Stimulated activated memory B cell treated with anti-CD40 and anti-IgM and Interleukin-4, amounts not matched to agents 10 μg/mL and 1 μg/mL and 100 μg/mL, for 72 hours (primary cell): Measurements from ENCODE around the gene C6orf62.
"Not testable (repeated sequence)": the region's sequence is repeated elsewhere in the genome, so short reads cannot be mapped to it uniquely, and the experiment has no call there.

Experiments used
- ATAC-seq: fragments of 150-1000 bp; cut with Tn5 transposase; 2 replicates; pipeline ENCODE4 v1.10.0; 2021
- H3K27ac Mint-ChIP-seq: one replicate; pipeline ENCODE4 v1.8.0; 2022; ENCODE audit warnings: mild to moderate bottlenecking, mixed read lengths
- H3K27me3 Mint-ChIP-seq: one replicate; pipeline ENCODE4 v1.8.0; 2022; ENCODE audit warnings: mixed read lengths
- H3K36me3 Mint-ChIP-seq: one replicate; pipeline ENCODE4 v1.8.0; 2022; ENCODE audit warnings: mixed read lengths
- H3K4me1 Mint-ChIP-seq: one replicate; pipeline ENCODE4 v1.8.0; 2022; ENCODE audit warnings: mixed read lengths
- H3K4me3 Mint-ChIP-seq: one replicate; pipeline ENCODE4 v1.8.0; 2022; ENCODE audit warnings: mild to moderate bottlenecking, moderate library complexity, mixed read lengths
- H3K9me3 Mint-ChIP-seq: one replicate; pipeline ENCODE4 v1.8.0; 2022; ENCODE audit warnings: mixed read lengths

The C6orf62 gene

DNA sequence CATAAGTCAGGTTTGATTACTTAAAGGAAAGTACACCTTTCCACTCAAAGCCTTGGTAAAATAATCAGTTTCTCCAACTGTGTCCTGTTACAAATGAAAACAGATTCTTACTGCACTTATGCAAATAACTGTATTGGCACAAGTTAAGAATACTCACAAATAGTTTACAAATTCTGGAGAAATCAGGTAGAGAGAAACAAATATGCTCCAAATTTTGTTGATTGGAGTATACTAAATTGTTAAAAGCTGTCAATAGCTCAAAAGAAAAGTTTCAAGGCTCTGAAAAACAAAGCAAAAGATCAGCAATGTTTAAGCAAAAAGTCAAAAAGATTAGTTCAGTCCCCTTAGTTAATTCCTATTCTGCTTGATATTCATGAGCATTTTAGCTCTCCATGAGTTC is 48.5 kb downstream of the C6orf62 start:
- H3K36me3 Mint-ChIP-seq: peaks cover 27% of the 10 kb centered on the region
- H3K9me3 Mint-ChIP-seq, H3K27ac Mint-ChIP-seq, H3K27me3 Mint-ChIP-seq, H3K4me3 Mint-ChIP-seq, ATAC-seq: not testable (repeated sequence)
- H3K4me1 Mint-ChIP-seq: peaks cover 26% of the 10 kb centered on the region

GRCh38 chr6:24668997-24669361 is 50.0 kb downstream of the C6orf62 start:
- no peaks in the 10 kb centered on the region for H3K9me3 Mint-ChIP-seq
- no peak for ATAC-seq
- no peak overlapping the region for H3K4me3 Mint-ChIP-seq
- H3K27me3 Mint-ChIP-seq: no peaks in the 10 kb centered on the region
- H3K27ac Mint-ChIP-seq: no peak overlapping the region
- H3K36me3 Mint-ChIP-seq: peaks cover 30% of the 10 kb centered on the region
- H3K4me1 Mint-ChIP-seq: peaks cover 39% of the 10 kb centered on the region

- peaks cover 45% of the 10 kb centered on the region for H3K4me1 Mint-ChIP-seq
- peak overlapping the region; percentile 92 for H3K4me3 Mint-ChIP-seq
- ATAC-seq, H3K9me3 Mint-ChIP-seq, H3K27ac Mint-ChIP-seq, H3K27me3 Mint-ChIP-seq: not testable (repeated sequence)
- peaks cover 31% of the 10 kb centered on the region for H3K36me3 Mint-ChIP-seq
Measured at GRCh38 chr6:24668066-24668996, 50.6 kb downstream of the C6orf62 start.

DNA sequence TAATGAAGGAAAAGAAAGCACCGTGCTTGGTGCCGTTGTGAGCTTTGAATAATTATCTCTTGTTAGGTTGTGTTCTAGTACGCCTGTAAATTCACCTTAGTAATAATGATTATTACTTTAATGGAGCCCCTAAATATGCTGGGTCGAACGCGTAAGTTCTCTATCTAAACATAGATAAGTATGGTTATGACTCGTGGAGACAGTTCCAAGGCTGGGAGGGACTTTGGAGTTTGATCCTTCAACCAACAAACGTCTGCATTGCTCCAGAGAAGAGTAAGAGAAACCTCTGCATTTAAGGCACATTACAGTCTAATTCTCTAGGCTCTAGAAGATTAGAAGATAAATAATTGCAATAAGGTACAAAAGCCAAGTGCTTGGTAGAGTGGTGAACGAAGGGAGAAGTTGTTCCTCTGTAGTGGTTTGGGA is 51.6 kb downstream of the C6orf62 start:
- Mint-ChIP-seq H3K27ac (peak overlapping the region; percentile 98), H3K36me3 (peaks cover 41% of the 10 kb centered on the region), H3K9me3 (no peaks in the 10 kb centered on the region), H3K27me3 (no peaks in the 10 kb centered on the region), H3K4me3 (peak overlapping the region; percentile 92), H3K4me1 (peaks cover 45% of the 10 kb centered on the region)
- no peak for ATAC-seq

DNA sequence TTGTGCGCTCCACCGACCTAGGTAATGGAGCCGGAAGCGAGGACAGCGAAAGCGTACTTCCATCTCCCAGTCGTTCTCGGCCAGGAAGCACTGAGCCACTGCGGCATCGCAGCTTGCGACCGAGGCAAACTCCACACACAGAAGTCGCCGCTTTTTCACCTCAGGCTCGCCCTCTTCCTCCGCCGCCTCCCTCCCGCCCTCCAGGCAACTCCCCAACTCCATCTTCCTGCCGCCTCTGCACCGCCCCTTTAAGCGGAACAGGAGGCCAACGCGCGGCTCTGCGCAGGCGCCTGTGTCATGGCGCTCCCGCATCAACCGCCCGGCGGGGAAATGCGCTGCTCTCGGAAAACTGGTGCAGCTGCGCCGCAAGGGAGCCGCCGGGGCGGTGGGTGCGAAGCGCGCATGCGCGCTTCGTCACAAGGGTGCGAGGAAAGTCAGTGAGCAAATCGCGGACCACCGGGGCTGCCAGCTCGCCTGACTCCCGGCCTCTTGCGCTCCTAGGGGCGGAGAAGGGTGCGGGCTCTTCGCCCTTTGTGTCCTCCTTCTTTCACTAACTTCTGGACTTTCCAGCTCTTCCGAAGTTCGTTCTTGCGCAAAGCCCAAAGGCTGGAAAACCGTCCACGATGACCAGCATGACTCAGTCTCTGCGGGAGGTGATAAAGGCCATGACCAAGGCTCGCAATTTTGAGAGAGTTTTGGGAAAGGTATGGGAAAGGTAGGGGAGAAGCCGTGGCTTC is 52.1 kb downstream of the C6orf62 start, which contains the start of the genes ACOT13 and TDP2:
TSS of gene ACOT13 (plus strand) at position 437 of the 737 bp plus-strand sequence. CDS start at position 624, 187 bp downstream.
TSS of gene TDP2 (minus strand) at position 259 of the 737 bp plus-strand sequence. CDS start at position 222, 37 bp downstream.
- H3K4me1 Mint-ChIP-seq: peaks cover 45% of the 10 kb centered on the region

DNA sequence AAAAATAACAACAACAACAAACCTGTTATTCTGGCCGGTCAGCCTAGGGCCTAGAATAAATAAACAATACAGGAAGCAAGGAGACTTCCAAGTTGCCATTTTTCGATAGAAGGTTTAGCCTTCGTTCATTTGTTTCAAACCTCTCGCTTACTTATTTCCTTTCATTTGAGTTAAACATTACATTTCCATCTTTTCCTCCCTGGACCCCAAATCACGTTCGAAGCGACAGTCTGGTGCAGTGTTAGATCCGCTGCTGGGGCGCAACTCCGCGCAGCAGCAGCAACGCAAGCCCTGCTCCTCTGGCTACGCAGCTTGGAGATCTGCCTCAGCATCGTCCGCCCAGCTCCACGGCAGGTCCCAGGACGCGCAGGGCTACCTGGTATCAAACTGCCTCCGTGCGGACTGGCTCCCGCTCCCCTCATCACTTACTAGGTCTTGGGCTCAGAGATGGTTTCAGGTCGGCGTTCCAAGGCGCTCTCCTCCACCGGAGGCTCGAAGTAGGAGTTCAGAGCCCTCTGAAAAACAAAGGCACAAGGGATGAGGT is 52.8 kb downstream of the C6orf62 start:
- H3K27me3 Mint-ChIP-seq: no peaks in the 10 kb centered on the region
- H3K36me3 Mint-ChIP-seq: peaks cover 53% of the 10 kb centered on the region
- peak overlapping the region; percentile 92 for H3K4me3 Mint-ChIP-seq
- H3K4me1 Mint-ChIP-seq: peaks cover 45% of the 10 kb centered on the region
- no peaks in the 10 kb centered on the region for H3K9me3 Mint-ChIP-seq
- peak; percentile 69 for ATAC-seq
- peak overlapping the region; percentile 98 for H3K27ac Mint-ChIP-seq

More for the DNA sequence above, 52.1 kb downstream of the C6orf62 start, which contains the start of the genes ACOT13 and TDP2:
- no peaks in the 10 kb centered on the region for H3K9me3 Mint-ChIP-seq
- H3K27ac Mint-ChIP-seq: peak within 1 kb of the TSS; percentile 98
- H3K36me3 Mint-ChIP-seq: peaks cover 47% of the 10 kb centered on the region
- H3K4me3 Mint-ChIP-seq: peak within 1 kb of the TSS; percentile 92
- no peaks in the 10 kb centered on the region for H3K27me3 Mint-ChIP-seq
- peak; percentile 99 for ATAC-seq

DNA sequence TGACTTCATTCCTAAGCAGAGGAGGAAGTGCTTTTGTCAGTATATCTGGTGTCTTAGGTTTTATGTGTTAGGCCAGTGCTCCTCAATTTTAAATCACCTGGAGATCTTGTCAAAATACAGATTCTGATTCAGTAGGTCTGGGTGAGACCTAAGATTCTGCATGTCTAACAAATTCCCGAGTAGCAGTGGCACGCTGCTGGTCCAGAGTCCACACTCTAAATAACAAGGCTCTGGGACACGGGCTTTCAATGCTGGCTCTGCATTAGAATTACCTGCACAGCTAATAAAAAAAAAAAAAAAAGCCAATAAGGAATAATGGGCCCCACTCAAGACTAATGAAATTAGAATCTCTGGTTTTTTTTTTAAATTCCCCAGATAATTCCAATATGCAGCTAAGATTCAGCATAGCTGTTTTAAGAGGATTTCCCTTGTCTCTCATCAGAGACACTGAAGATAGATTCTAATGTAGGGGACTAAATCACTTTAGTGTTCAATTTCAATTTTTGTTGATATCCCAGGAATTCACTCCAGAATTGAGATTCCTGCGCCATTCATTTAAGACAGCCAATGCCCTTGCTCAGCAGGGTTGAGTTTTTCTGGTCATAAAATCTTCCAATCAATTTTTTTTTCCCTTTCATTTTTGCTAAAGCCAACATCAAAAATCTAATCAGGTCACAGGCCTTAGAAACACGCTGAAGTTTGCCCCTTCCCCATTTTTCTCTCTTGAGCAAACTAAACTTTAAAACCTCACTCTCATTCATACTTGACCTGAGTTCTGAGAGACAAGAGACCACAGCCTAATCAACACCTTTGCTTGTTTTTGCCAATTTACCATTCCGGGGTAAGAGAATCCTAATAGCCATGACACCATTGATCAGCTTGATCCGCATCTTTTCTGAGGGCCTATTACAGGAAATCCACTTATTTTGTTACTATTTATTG is 54.6 kb downstream of the C6orf62 start:
- H3K4me3 Mint-ChIP-seq: peak overlapping the region; percentile 92
- H3K4me1 Mint-ChIP-seq: peaks cover 45% of the 10 kb centered on the region
- H3K27me3 Mint-ChIP-seq: no peaks in the 10 kb centered on the region
- H3K27ac Mint-ChIP-seq: peak overlapping the region; percentile 98
- H3K36me3 Mint-ChIP-seq: peaks cover 43% of the 10 kb centered on the region
- no peaks in the 10 kb centered on the region for H3K9me3 Mint-ChIP-seq
- no peak for ATAC-seq

- no peak overlapping the region for H3K27ac Mint-ChIP-seq
- H3K27me3 Mint-ChIP-seq: no peaks in the 10 kb centered on the region
- ATAC-seq: no peak
- H3K9me3 Mint-ChIP-seq: no peaks in the 10 kb centered on the region
- peaks cover 39% of the 10 kb centered on the region for H3K4me1 Mint-ChIP-seq
- peaks cover 44% of the 10 kb centered on the region for H3K36me3 Mint-ChIP-seq
- H3K4me3 Mint-ChIP-seq: no peak overlapping the region
Measured at GRCh38 chr6:24663189-24663588, 55.8 kb downstream of the C6orf62 start.

- Mint-ChIP-seq H3K36me3 (peaks cover 49% of the 10 kb centered on the region), H3K4me1 (peaks cover 30% of the 10 kb centered on the region), H3K4me3 (no peak overlapping the region), H3K9me3 (no peaks in the 10 kb centered on the region), H3K27me3 (no peaks in the 10 kb centered on the region), H3K27ac (peak overlapping the region; percentile 10)
- no peak for ATAC-seq
Measured at GRCh38 chr6:24662236-24662635, 56.7 kb downstream of the C6orf62 start.

GRCh38 chr6:24661759-24662158 is 57.2 kb downstream of the C6orf62 start:
- H3K27ac Mint-ChIP-seq, H3K27me3 Mint-ChIP-seq, H3K4me3 Mint-ChIP-seq, ATAC-seq, H3K9me3 Mint-ChIP-seq: not testable (repeated sequence)
- H3K4me1 Mint-ChIP-seq: peaks cover 29% of the 10 kb centered on the region
- peaks cover 53% of the 10 kb centered on the region for H3K36me3 Mint-ChIP-seq

DNA sequence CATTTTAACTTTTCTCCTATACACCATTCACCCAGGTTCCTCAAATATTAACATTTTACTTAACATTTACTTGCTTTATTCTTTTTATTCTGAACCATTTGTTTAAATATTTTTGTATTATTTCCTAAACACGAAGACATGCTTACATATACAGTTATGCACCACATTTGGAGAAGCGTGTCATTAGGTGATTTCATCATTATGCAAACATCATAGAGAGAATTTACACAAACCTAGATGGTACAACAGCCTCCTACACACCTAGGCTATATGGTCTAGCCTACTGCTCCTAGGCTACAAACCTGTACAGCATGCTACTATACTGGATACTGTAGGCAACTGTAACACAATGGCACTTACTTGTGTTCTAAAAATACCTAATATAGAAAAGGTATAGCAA is 58.8 kb downstream of the C6orf62 start:
- H3K4me1 Mint-ChIP-seq: peaks cover 32% of the 10 kb centered on the region
- no peaks in the 10 kb centered on the region for H3K27me3 Mint-ChIP-seq
- ATAC-seq: no peak
- H3K36me3 Mint-ChIP-seq: peaks cover 68% of the 10 kb centered on the region
- no peak overlapping the region for H3K27ac Mint-ChIP-seq
- H3K4me3 Mint-ChIP-seq: no peak overlapping the region
- H3K9me3 Mint-ChIP-seq: no peaks in the 10 kb centered on the region

GRCh38 chr6:24659561-24659960 is 59.4 kb downstream of the C6orf62 start:
- Mint-ChIP-seq H3K27ac (no peak overlapping the region), H3K4me3 (no peak overlapping the region), H3K27me3 (no peaks in the 10 kb centered on the region), H3K36me3 (peaks cover 65% of the 10 kb centered on the region), H3K9me3 (no peaks in the 10 kb centered on the region), H3K4me1 (peaks cover 26% of the 10 kb centered on the region)
- no peak for ATAC-seq

GRCh38 chr6:24658573-24659560 is 60.1 kb downstream of the C6orf62 start:
- peaks cover 66% of the 10 kb centered on the region for H3K36me3 Mint-ChIP-seq
- H3K27me3 Mint-ChIP-seq: no peaks in the 10 kb centered on the region
- H3K9me3 Mint-ChIP-seq: no peaks in the 10 kb centered on the region
- no peak overlapping the region for H3K4me3 Mint-ChIP-seq
- no peak overlapping the region for H3K27ac Mint-ChIP-seq
- no peak for ATAC-seq
- H3K4me1 Mint-ChIP-seq: peaks cover 23% of the 10 kb centered on the region
